Measurements from ENCODE around the gene LARGE1. TPM values are rescaled to one million over a fixed set of nuclear protein-coding genes. Genes with fewer than 3 reads are reported as not detected.

LARGE1 gene
- total RNA-seq, 2 donors from 2014 or later = 12.5 to 21.1 TPM

DNA sequence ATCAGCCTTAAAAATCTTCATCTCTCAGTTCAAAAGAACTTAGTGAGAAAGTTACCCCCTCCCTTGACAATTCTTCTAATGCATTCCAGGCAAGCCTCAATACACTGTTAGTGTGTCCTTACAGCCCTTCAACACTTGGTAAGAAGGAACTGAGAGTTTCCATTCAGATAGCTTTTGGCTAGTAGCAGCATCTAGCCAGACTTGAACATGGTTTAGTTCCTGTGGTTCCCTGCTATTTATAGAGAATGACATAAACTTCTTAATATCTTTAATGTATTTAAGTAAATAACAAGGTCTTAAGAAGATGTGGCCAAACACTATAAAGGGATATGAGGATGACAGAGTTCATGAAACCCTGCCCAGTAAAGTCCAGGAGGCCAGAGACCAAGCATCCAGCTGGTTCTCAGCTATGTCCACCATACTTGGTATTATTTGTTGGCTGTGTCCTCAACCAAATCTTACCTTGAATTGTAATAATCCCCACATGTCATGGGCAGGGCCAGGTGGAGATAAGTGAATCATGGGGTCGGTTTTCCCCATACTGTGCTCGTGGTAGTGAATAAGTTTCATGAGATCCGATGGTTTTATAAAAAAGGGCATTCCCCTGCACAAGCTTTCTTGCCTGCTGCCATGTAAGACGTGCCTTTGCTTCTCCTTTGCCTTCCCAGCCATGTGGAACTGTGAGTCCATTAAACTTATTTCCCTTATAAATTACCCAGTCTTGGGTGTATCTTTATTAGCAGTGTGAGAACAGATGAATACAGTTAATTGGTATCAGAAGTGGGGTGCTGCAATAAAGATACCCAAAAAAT lies 132.4 kb downstream of the LARGE1 start:
- WGBS, 2 donors = 92 to 95% methylated on average over 4 of the region's 4 CpGs
- H3K36me3 ChIP-seq (replicated peaks in 1 of 2; ENCODE audit: insufficient read depth in 1 of 2, low read depth in 2 of 2) = no peaks in the 10 kb centered on the region
- no peak overlapping the region for H3K4me3 ChIP-seq
- no peak for TF ChIP-seq POLR2A (IDR thresholded peaks at IDR 0.05)
- TF ChIP-seq, protein P1, sequence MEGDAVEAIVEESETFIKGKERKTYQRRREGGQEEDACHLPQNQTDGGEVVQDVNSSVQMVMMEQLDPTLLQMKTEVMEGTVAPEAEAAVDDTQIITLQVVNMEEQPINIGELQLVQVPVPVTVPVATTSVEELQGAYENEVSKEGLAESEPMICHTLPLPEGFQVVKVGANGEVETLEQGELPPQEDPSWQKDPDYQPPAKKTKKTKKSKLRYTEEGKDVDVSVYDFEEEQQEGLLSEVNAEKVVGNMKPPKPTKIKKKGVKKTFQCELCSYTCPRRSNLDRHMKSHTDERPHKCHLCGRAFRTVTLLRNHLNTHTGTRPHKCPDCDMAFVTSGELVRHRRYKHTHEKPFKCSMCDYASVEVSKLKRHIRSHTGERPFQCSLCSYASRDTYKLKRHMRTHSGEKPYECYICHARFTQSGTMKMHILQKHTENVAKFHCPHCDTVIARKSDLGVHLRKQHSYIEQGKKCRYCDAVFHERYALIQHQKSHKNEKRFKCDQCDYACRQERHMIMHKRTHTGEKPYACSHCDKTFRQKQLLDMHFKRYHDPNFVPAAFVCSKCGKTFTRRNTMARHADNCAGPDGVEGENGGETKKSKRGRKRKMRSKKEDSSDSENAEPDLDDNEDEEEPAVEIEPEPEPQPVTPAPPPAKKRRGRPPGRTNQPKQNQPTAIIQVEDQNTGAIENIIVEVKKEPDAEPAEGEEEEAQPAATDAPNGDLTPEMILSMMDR (IDR thresholded peaks at IDR 0.05) = no peak
- DNase-seq (no peak), ATAC-seq (no peak)
- H3K27me3 ChIP-seq = no peaks in the 10 kb centered on the region
- H3K27ac ChIP-seq = no peak overlapping the region
- H3K4me1 ChIP-seq = peaks cover 13% of the 10 kb centered on the region
- H3K9me3 ChIP-seq = peaks cover 0 to 12% (median 0%) of the 10 kb centered on the region in 3 donors
- intact Hi-C loops (cut with DNase I) = no loop called here

DNA sequence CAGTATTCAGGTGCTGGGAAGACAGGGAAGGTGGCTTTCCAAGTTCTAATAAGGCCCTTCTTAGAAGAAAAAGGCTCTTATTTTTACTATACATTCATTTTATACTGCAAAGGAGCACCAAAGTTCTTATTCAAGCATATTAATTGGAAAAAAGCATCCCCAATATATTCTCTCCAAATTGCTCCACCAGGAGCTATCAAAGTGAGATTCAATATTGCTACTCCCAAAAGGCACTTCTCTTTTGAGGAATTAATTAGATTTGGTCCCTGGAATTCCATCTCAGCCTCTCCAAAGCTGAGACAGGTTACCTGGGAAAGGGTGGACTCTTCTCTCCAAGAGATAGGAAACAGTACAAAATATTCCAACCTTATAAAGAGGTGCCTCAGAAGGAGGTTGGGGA lies 134.1 kb downstream of the LARGE1 start:
- intact Hi-C loops (cut with DNase I) = no loop called here
- H3K27me3 ChIP-seq = no peaks in the 10 kb centered on the region
- ATAC-seq (no peak), DNase-seq (no peak)
- peaks cover 0 to 12% (median 0%) of the 10 kb centered on the region in 3 donors for H3K9me3 ChIP-seq
- no peaks in the 10 kb centered on the region for H3K36me3 ChIP-seq (replicated peaks in 1 of 2; ENCODE audit: insufficient read depth in 1 of 2, low read depth in 2 of 2)
- H3K27ac ChIP-seq = no peak overlapping the region
- no peak for TF ChIP-seq POLR2A (IDR thresholded peaks at IDR 0.05)
- TF ChIP-seq, protein P1 (IDR thresholded peaks at IDR 0.05) = no peak
- H3K4me1 ChIP-seq = peaks cover 17% of the 10 kb centered on the region
- H3K4me3 ChIP-seq = no peak overlapping the region

DNA sequence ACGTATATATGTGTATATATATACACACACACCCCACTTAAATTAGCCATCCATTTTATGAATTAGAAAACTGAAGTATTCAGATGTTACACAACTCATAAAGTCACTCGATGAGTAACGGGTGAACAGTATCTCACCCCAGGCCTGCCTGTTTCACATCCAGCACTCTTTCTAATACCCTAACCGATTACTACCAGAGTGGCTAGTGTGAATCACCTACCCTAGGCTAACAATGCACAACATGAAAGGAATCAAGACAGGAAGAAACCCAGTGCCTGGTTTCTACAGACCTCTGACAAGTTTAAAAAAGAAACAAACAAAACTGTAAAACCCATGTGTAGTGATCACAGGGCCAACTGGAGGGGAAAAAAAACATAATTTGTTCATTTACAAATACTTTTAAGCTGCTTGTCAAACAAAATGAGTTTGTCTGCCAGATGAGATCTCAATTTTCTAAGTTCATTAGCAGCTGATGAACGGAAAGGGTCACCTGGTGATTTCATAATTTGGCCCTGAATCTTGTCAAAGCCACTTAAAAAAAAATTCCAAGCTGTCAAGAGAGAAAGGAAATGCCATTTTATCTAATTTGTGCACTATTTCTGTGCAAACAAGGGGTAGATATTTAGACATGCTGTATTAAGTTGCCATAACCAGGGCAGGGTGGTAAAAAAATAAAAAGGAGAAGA lies 134.8 kb downstream of the LARGE1 start:
- H3K27ac ChIP-seq = peak overlapping the region in 1 of 4 donors; percentile 13

DNA sequence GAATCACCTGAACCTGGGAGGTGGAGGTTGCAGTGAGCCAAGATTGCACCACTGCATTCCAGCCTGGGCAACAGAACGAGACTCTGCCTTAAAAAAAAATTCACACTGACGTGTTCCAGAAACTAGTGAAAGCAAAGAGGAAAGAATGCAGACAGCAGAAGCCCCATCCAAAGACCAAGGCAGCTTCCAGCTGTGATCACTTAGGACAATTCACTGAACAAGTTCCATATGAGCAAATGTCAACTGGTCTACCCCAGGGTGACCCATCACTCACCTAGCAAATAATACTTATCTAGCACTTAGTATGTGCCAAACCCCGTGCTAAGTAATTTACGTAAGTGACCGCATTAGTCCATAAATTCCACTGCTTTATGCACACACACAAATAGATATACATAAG lies 138.9 kb downstream of the LARGE1 start:
- ATAC-seq (peak; percentile 51), DNase-seq (peak in 3 of 4 donors; percentile 7 to 16 (median 11))
- intact Hi-C loops (cut with DNase I) = no loop called here
- TF ChIP-seq, protein P1 (IDR thresholded peaks at IDR 0.05) = no peak
- no peak for TF ChIP-seq POLR2A (IDR thresholded peaks at IDR 0.05)
- H3K9me3 ChIP-seq = no peaks in the 10 kb centered on the region
- H3K4me1 ChIP-seq = peaks cover 37% of the 10 kb centered on the region
- H3K27me3 ChIP-seq = no peaks in the 10 kb centered on the region
- H3K4me3 ChIP-seq = no peak overlapping the region
- H3K36me3 ChIP-seq (replicated peaks in 1 of 2; ENCODE audit: insufficient read depth in 1 of 2, low read depth in 2 of 2) = no peaks in the 10 kb centered on the region
- WGBS, 2 donors = 21 to 22% methylated on average over 5 of the region's 5 CpGs
- H3K27ac ChIP-seq = peak overlapping the region in 3 of 4 donors; percentile 23 to 55 (median 49)

More for the DNA sequence above, 134.8 kb downstream of the LARGE1 start:
- DNase-seq (peak in 1 of 4 donors; percentile 3), ATAC-seq (no peak)
- intact Hi-C loops (cut with DNase I) = no loop called here
- Histone ChIP-seq H3K4me1 (peaks cover 25% of the 10 kb centered on the region), H3K36me3 (replicated peaks in 1 of 2; ENCODE audit: insufficient read depth in 1 of 2, low read depth in 2 of 2) (no peaks in the 10 kb centered on the region), H3K27me3 (no peaks in the 10 kb centered on the region), H3K9me3 (peaks cover 0 to 12% (median 0%) of the 10 kb centered on the region in 3 donors), H3K4me3 (no peak overlapping the region)
- WGBS, 2 donors = 50 to 55% methylated on average over 5 of the region's 5 CpGs
- TF ChIP-seq, protein P1 (IDR thresholded peaks at IDR 0.05) = no peak
- no peak for TF ChIP-seq POLR2A (IDR thresholded peaks at IDR 0.05)

All from body of pancreas (tissue), 4 donors.